ENCODE results near the gene EHF. TPM values are rescaled to one million over a fixed set of nuclear protein-coding genes. Genes with fewer than 3 reads are reported as not detected.
"Not testable (repeated sequence)": the region's sequence is repeated elsewhere in the genome, so short reads cannot be mapped to it uniquely, and the experiment has no call there.

The EHF gene
- total RNA-seq, 1 donor from 2014 or later: 22.7 TPM

DNA sequence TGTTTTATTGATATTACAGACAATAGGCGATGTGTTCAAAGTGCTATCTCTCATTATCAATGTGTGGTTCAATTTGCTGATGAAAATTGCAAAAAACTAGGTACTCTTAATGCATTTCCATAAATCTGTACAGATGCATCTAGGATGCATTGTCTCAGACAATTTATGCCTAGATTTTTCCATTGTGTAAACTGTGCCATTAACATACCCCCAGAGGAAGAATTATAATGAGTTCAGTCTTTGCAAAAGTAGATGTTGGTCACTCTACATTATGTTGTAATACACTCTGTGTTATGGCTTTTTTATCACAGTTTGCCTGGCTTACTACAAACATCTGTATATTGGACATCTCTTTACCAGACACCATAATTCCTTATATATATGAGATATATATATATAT is 62.5 kb downstream of the EHF start:
- no peak for TF ChIP-seq CTCF (conservative IDR thresholded peaks at IDR 0.05; ENCODE audit: low read depth, low read length)
- no peak for DNase-seq (ENCODE audit: low read depth)
- H3K4me3 ChIP-seq (ENCODE audit: low read depth, low read length): no peak overlapping the region

GRCh38 chr11:34685864-34686263 is 65.0 kb downstream of the EHF start:
- TF ChIP-seq CTCF (conservative IDR thresholded peaks at IDR 0.05; ENCODE audit: low read depth, low read length): no peak
- DNase-seq (ENCODE audit: low read depth): no peak
- no peak overlapping the region for H3K4me3 ChIP-seq (ENCODE audit: low read depth, low read length)

DNA sequence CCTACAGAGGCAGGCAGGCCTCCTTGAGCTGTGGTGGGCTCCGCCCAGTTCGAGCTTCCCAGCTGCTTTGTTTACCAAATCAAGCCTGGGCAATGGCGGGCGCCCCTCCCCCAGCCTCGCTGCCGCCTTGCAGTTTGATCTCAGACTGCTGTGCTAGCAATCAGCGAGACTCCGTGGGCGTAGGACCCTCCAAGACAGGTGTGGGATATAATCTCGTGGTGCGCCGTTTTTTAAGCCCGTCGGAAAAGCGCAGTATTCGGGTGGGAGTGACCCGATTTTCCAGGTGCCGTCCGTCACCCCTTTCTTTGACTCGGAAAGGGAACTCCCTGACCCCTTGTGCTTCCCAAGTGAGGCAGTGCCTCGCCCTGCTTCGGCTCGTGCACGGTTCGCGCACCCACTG is 71.4 kb downstream of the EHF start:
- DNase-seq (ENCODE audit: low read depth): not testable (repeated sequence)

DNA sequence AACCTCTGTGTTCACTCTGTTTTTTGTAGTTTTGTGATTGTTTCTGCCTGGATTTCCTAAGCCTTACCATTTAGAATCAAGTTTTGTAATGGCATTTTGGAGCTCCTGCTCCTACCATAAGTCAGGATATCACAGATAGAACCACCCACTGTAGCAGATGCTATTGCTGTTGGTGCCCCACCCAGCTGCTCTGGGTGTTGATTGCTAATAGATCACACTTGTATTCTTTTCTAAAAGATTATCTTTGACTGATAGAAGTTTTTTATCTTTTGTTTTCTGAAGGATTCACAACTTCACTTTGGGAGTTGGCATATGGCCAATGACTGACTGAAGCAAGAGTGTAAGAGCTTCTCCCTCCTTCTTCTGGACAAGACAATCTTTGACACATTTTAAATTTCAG is 76.0 kb downstream of the EHF start:
- no peak for DNase-seq (ENCODE audit: low read depth)
- no peak for TF ChIP-seq CTCF (conservative IDR thresholded peaks at IDR 0.05; ENCODE audit: low read depth, low read length)
- no peak overlapping the region for H3K4me3 ChIP-seq (ENCODE audit: low read depth, low read length)

More for the DNA sequence above, 71.4 kb downstream of the EHF start:
- not testable (repeated sequence) for H3K4me3 ChIP-seq (ENCODE audit: low read depth, low read length)

DNA sequence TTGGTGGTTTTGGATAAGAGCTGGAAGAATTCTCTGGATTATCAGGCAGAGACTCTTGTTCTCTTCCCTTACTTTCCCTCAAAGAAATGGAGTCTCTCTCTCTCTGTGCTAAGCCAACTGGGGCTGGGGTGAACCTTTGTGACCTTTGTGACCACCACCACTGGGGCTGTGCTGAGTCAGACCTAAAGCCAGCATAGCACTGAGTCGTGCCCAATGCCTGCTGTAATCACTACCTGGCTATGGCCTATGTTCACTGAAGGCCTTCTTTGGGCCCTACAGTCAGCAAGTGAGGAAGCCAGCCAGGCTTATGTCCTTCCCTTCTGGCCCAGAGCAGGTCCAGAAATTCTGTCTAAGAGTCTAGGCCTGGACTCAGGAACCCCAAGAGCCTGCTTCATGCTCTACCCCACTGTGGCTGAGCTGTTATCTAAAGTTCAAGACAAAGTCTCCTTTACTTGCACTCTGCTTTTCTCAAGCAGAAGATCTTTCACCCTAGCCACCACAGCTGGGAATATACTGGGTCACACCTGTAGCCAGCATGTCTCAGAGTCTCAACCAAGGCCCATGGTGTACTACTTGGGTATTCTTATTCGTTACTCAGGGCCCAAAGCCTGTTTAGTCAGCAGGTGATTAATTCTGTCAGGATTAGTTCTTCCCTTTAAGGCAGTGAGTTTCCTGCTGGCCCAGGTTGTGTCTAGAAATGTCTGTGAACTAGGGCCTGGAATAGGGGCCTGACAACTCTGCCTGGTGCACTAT is 86.0 kb downstream of the EHF start:
- no peak for DNase-seq (ENCODE audit: low read depth)
- H3K4me3 ChIP-seq (ENCODE audit: low read depth, low read length): no peak overlapping the region
- no peak for TF ChIP-seq CTCF (conservative IDR thresholded peaks at IDR 0.05; ENCODE audit: low read depth, low read length)

DNA sequence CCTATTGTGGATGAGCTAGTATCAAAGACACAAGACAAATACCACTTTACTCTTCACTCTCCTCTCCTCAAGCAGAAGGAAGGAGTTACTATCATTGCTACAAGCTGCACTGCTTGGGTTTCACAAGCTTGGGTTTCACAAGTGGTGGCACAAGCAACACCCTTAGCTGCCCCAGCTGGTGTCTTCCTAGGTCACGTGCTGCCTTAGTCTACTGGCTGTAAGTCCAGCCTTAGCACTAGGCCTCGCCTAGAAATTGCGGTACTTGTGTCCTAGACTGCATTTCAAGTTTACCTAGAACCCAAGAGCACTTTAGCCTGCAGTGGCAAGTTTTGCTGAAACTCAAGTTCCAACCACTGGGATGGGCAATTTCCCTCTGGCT is 86.6 kb downstream of the EHF start:
- no peak for TF ChIP-seq CTCF (conservative IDR thresholded peaks at IDR 0.05; ENCODE audit: low read depth, low read length)
- no peak overlapping the region for H3K4me3 ChIP-seq (ENCODE audit: low read depth, low read length)
- no peak for DNase-seq (ENCODE audit: low read depth)

Other genes with a start within 250 kb of the EHF start
- 39.1 and 44.3 TPM in 2 replicates for gene CAT, start 182.2 kb upstream of the EHF start, total RNA-seq
- gene ELF5, start 107.3 kb upstream of the EHF start, total RNA-seq: not detected in 2 replicates